ENCODE data around the gene AP2A2.

DNA sequence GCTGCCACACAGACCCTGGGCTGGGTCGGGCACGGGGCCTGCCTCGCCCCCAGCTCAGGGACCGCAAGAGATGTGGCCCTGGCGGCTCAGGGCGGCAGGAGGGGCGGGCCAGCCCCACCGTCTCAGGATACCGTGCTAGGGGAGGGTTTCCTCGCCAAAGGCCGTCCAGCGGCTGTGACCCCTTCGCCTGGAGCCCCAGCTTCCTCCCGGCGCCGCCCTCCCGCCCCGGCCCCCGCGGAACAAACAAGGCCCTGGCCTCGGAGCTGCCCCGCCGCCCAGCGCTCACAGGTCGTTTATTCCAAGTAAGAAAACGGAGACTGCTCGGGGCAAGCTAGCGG is 543 bp upstream of the AP2A2 start:
- TF ChIP-seq, protein P1, sequence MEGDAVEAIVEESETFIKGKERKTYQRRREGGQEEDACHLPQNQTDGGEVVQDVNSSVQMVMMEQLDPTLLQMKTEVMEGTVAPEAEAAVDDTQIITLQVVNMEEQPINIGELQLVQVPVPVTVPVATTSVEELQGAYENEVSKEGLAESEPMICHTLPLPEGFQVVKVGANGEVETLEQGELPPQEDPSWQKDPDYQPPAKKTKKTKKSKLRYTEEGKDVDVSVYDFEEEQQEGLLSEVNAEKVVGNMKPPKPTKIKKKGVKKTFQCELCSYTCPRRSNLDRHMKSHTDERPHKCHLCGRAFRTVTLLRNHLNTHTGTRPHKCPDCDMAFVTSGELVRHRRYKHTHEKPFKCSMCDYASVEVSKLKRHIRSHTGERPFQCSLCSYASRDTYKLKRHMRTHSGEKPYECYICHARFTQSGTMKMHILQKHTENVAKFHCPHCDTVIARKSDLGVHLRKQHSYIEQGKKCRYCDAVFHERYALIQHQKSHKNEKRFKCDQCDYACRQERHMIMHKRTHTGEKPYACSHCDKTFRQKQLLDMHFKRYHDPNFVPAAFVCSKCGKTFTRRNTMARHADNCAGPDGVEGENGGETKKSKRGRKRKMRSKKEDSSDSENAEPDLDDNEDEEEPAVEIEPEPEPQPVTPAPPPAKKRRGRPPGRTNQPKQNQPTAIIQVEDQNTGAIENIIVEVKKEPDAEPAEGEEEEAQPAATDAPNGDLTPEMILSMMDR (IDR thresholded peaks at IDR 0.05 in 8 of 11, conservative IDR thresholded peaks at IDR 0.05 in 3 of 11): no peak
- TF ChIP-seq POLR2A (IDR thresholded peaks at IDR 0.05): no peak
- TF ChIP-seq POLR2AphosphoS5 (IDR thresholded peaks at IDR 0.05): peak; percentile 9 to 69 (median 44)
